Chondrocyte (in vitro differentiated cells): Measurements from ENCODE around the gene FRMD4A. TPM values are rescaled to one million over a fixed set of nuclear protein-coding genes. Genes with fewer than 3 reads are reported as not detected.

Experiments
- DNase-seq: peaks from one replicate; pipeline ENCODE4 v3.0.0; 2021; ENCODE audit warnings: mixed read lengths, low spot score
- H3K27ac Mint-ChIP-seq: one replicate; pipeline ENCODE4 v1.8.0; 2021; ENCODE audit warnings: mild to moderate bottlenecking, moderate library complexity, mixed read lengths; ENCODE audit not compliant: unreplicated experiment
- H3K27me3 Mint-ChIP-seq: 2 replicates; pipeline ENCODE4 v1.8.0; 2021; ENCODE audit warnings: low read depth, mixed read lengths
- H3K36me3 Mint-ChIP-seq: 2 replicates; pipeline ENCODE4 v1.8.0; 2021; ENCODE audit warnings: low read depth, mixed read lengths
- H3K4me1 Mint-ChIP-seq: 2 replicates; pipeline ENCODE4 v1.8.0; 2021; ENCODE audit warnings: low read depth, mild to moderate bottlenecking, mixed read lengths
- H3K4me3 Mint-ChIP-seq: one replicate; pipeline ENCODE4 v1.8.0; 2021; ENCODE audit warnings: mild to moderate bottlenecking, moderate library complexity, mixed read lengths; ENCODE audit not compliant: unreplicated experiment
- H3K9me3 Mint-ChIP-seq: 2 replicates; pipeline ENCODE4 v1.8.0; 2021; ENCODE audit warnings: low read depth, mixed read lengths
- total RNA-seq: library from RNA; stranded (reverse); gene quantifications from 3 replicates; pipeline ENCODE4 v1.2.1, GENCODE V29; 2021
- TF ChIP-seq, protein P1 (sequence below): fragments of 200-600 bp; sonication (generic); IDR thresholded peaks from 2 replicates; pipeline ENCODE4 v1.5.0; 2021; ENCODE audit warnings: antibody characterized with exemption, mild to moderate bottlenecking, moderate library complexity

The FRMD4A gene
- total RNA-seq, 1 donor from 2014 or later = 129 TPM

DNA sequence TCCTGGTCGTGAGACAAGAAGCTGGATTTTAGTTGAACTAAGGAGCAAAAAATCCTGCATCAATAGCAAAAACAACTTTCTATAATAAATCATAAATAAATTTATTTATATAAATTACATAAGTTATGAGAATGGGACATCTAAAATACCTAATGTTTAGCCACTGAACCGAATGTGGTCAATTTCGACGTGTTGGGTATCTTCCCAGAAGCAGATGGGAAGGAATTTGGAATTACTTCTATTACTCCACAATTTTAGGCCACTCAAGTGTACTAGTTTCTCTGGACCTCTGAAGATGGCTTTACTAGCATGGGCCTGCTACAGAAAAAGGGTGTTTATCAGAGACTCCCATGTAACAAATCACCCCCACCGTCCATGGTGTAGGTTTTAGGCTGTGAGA is 572.0 kb downstream of the FRMD4A start:
- Mint-ChIP-seq H3K4me1 (peaks cover 40% of the 10 kb centered on the region), H3K4me3 (no peak overlapping the region), H3K9me3 (no peaks in the 10 kb centered on the region), H3K27ac (peak overlapping the region; percentile 94), H3K27me3 (no peaks in the 10 kb centered on the region), H3K36me3 (peaks cover 9% of the 10 kb centered on the region)
- TF ChIP-seq, protein P1, sequence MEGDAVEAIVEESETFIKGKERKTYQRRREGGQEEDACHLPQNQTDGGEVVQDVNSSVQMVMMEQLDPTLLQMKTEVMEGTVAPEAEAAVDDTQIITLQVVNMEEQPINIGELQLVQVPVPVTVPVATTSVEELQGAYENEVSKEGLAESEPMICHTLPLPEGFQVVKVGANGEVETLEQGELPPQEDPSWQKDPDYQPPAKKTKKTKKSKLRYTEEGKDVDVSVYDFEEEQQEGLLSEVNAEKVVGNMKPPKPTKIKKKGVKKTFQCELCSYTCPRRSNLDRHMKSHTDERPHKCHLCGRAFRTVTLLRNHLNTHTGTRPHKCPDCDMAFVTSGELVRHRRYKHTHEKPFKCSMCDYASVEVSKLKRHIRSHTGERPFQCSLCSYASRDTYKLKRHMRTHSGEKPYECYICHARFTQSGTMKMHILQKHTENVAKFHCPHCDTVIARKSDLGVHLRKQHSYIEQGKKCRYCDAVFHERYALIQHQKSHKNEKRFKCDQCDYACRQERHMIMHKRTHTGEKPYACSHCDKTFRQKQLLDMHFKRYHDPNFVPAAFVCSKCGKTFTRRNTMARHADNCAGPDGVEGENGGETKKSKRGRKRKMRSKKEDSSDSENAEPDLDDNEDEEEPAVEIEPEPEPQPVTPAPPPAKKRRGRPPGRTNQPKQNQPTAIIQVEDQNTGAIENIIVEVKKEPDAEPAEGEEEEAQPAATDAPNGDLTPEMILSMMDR = no peak
- DNase-seq = no peak

DNA sequence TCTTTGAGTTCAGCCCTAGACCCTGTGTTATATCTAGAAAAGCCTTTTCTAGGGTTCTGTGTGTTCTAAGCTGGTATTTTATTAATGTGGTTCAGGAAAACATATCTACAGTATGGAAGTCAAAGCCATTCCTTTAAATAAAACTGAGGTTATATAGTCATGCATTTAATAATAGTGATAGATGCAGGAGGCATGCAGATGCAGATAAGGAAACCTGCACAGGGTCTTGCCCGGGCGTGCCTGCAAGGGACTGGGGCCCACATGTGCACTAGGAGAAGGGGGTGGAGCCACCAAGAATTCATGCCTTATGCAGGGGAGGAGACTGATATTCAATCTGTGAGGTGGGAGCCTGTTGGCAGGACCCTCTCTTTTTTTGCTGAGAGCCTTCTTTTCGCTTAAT is 572.4 kb downstream of the FRMD4A start:
- no peak for DNase-seq
- TF ChIP-seq, protein P1 = no peak
- H3K9me3 Mint-ChIP-seq = no peaks in the 10 kb centered on the region
- no peak overlapping the region for H3K4me3 Mint-ChIP-seq
- H3K36me3 Mint-ChIP-seq = peaks cover 9% of the 10 kb centered on the region
- H3K27me3 Mint-ChIP-seq = no peaks in the 10 kb centered on the region
- peaks cover 40% of the 10 kb centered on the region for H3K4me1 Mint-ChIP-seq
- peak overlapping the region; percentile 89 for H3K27ac Mint-ChIP-seq

DNA sequence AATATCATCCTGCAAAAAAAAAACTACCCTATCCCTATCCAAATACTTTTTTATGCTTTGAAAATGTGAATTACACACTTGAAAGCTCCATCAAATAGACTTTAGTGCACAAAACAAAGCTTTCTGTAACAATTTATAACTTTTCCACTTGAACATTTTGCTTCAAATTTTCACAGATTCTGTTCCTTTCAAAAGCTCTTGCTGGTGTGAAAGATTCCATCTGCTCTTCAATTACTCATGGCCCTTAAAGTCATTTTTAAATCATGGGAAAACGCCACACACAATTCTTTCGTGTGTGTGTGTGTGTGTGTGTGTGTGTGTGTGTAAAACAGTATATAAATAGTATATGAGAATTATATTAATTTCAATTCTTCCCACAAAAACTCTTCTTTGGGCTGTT is 576.4 kb downstream of the FRMD4A start:
- peaks cover 27% of the 10 kb centered on the region for H3K4me1 Mint-ChIP-seq
- DNase-seq = no peak
- TF ChIP-seq, protein P1 = no peak
- H3K27ac Mint-ChIP-seq = peak overlapping the region; percentile 45
- H3K27me3 Mint-ChIP-seq = no peaks in the 10 kb centered on the region
- no peak overlapping the region for H3K4me3 Mint-ChIP-seq
- H3K9me3 Mint-ChIP-seq = no peaks in the 10 kb centered on the region
- H3K36me3 Mint-ChIP-seq = peaks cover 18% of the 10 kb centered on the region

DNA sequence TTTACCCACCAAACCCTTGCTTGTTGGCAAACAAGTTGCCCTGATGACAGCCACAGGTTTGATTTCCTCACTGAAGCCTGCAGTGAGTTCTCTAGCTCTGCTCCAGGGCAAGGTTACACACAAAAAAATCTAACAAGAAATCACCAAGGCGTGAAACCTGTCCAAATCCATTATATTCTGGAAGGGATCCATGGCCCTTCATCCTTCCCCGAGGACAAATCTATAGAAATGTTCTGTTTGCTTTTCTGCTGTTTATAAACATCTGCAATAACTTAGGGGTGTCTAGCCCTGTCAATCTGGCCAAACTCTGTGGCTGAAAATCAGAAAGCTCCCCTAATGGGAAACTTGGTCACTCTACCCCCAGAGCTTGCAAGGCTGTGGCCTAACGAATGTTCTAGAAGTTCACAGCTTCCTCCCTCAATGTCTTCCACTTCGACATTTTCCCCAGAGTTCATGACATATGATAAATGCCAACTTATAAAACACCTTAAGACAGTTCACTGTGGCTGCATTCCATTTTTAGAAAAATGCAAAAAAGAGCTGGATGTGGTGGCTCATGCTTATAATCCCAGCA is 579.4 kb downstream of the FRMD4A start:
- peaks cover 23% of the 10 kb centered on the region for H3K36me3 Mint-ChIP-seq
- TF ChIP-seq, protein P1 = no peak
- no peak overlapping the region for H3K4me3 Mint-ChIP-seq
- no peaks in the 10 kb centered on the region for H3K27me3 Mint-ChIP-seq
- DNase-seq = no peak
- peaks cover 10% of the 10 kb centered on the region for H3K4me1 Mint-ChIP-seq
- no peak overlapping the region for H3K27ac Mint-ChIP-seq
- H3K9me3 Mint-ChIP-seq = no peaks in the 10 kb centered on the region

DNA sequence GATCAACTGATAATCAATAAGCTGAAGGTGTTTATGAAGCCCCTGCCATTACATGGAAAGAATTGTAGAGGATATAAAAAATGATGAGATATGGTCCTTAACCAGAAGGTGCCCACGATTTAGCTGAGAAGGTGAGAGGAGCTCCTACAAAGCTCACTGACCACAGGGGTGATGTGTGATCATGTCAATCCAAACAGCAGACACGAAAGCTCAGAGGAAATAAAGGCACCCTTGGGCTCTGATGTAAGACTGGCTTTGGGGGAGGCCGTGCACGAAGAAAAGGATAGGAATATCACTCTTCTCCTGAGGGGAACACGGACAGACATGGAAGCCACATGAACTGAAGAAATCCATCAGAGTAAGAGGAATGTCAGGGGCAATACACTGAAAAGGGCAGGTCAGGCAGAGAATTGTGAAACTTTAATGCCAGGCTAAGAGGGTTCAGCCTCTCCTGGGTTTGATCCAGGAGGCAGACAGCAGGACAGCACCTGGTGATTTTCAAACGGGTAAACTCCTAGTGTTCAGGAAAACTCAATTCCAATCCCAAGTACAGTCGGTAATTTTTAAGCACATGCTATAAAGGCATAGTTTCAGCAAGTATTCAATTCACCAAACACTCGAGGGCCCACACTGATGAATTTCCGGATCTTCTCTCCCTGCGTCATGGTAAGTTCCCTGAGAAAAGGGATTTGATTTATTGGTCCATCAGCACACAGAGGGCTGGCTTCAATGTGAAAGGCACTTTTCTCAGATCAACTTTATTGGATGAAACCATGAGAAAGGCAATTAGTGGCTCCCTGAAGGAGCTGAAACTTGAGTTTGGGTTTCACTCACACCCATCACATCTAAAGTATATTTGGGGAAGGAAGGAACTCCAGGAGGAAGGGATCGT is 580.2 kb downstream of the FRMD4A start:
- H3K4me3 Mint-ChIP-seq = no peak overlapping the region
- H3K27ac Mint-ChIP-seq = peak overlapping the region; percentile 59
- no peak for DNase-seq
- H3K4me1 Mint-ChIP-seq = peaks cover 11% of the 10 kb centered on the region
- H3K36me3 Mint-ChIP-seq = peaks cover 28% of the 10 kb centered on the region
- no peaks in the 10 kb centered on the region for H3K9me3 Mint-ChIP-seq
- no peaks in the 10 kb centered on the region for H3K27me3 Mint-ChIP-seq
- TF ChIP-seq, protein P1 = no peak
